ENCODE results near the gene MCOLN2. TPM values are rescaled to one million over a fixed set of nuclear protein-coding genes. Genes with fewer than 3 reads are reported as not detected.
"Not testable (repeated sequence)": the region's sequence is repeated elsewhere in the genome, so short reads cannot be mapped to it uniquely, and the experiment has no call there.

MCOLN2 gene
- polyA plus RNA-seq, 1 donor from 2014 or later = not detected

GRCh38 chr1:85015826-85016225 lies 18.9 kb upstream of the MCOLN2 start:
- Histone ChIP-seq H3K4me2 (ENCODE audit: low read length) (no peak overlapping the region), H4K20me1 (ENCODE audit: insufficient read depth) (no peaks in the 10 kb centered on the region), H3F3A (ENCODE audit: insufficient read depth, low read length, poor library complexity, severe bottlenecking) (no peaks in the 10 kb centered on the region), H2AFZ (ENCODE audit: low read depth, low read length) (no peak overlapping the region), H3K9me3 (ENCODE audit: low read length) (no peaks in the 10 kb centered on the region), H3K36me3 (ENCODE audit: insufficient read depth, low read length) (no peaks in the 10 kb centered on the region), H3K27ac (ENCODE audit: low read length) (no peak overlapping the region), H3K79me2 (replicated peaks; ENCODE audit: insufficient read depth, low read length) (no peaks in the 10 kb centered on the region), H3K9me2 (ENCODE audit: insufficient read depth, low read length) (no peaks in the 10 kb centered on the region), H3K27me3 (ENCODE audit: insufficient read depth, low read depth, low read length) (no peaks in the 10 kb centered on the region), H3K4me3 (ENCODE audit: low read length) (no peak overlapping the region), H3K9ac (ENCODE audit: low read length) (no peak overlapping the region)
- TF ChIP-seq MXI1 (conservative IDR thresholded peaks at IDR 0.05; ENCODE audit: poor library complexity, severe bottlenecking) (no peak), EZH2 (IDR thresholded peaks at IDR 0.05; ENCODE audit: borderline replicate concordance, insufficient read depth, low read length, poor library complexity, severe bottlenecking) (no peak), EP300 (conservative IDR thresholded peaks at IDR 0.05; ENCODE audit: poor library complexity, severe bottlenecking) (no peak), SMC3 (conservative IDR thresholded peaks at IDR 0.05; ENCODE audit: poor library complexity) (no peak), RAD21 (conservative IDR thresholded peaks at IDR 0.05) (no peak), POLR2AphosphoS5 (IDR thresholded peaks at IDR 0.05) (no peak), TAF1 (IDR thresholded peaks at IDR 0.05; ENCODE audit: low read depth) (no peak)
- TF ChIP-seq, protein P1, sequence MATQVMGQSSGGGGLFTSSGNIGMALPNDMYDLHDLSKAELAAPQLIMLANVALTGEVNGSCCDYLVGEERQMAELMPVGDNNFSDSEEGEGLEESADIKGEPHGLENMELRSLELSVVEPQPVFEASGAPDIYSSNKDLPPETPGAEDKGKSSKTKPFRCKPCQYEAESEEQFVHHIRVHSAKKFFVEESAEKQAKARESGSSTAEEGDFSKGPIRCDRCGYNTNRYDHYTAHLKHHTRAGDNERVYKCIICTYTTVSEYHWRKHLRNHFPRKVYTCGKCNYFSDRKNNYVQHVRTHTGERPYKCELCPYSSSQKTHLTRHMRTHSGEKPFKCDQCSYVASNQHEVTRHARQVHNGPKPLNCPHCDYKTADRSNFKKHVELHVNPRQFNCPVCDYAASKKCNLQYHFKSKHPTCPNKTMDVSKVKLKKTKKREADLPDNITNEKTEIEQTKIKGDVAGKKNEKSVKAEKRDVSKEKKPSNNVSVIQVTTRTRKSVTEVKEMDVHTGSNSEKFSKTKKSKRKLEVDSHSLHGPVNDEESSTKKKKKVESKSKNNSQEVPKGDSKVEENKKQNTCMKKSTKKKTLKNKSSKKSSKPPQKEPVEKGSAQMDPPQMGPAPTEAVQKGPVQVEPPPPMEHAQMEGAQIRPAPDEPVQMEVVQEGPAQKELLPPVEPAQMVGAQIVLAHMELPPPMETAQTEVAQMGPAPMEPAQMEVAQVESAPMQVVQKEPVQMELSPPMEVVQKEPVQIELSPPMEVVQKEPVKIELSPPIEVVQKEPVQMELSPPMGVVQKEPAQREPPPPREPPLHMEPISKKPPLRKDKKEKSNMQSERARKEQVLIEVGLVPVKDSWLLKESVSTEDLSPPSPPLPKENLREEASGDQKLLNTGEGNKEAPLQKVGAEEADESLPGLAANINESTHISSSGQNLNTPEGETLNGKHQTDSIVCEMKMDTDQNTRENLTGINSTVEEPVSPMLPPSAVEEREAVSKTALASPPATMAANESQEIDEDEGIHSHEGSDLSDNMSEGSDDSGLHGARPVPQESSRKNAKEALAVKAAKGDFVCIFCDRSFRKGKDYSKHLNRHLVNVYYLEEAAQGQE (IDR thresholded peaks at IDR 0.05; ENCODE audit: borderline replicate concordance) = no peak
- TF ChIP-seq, protein P2, sequence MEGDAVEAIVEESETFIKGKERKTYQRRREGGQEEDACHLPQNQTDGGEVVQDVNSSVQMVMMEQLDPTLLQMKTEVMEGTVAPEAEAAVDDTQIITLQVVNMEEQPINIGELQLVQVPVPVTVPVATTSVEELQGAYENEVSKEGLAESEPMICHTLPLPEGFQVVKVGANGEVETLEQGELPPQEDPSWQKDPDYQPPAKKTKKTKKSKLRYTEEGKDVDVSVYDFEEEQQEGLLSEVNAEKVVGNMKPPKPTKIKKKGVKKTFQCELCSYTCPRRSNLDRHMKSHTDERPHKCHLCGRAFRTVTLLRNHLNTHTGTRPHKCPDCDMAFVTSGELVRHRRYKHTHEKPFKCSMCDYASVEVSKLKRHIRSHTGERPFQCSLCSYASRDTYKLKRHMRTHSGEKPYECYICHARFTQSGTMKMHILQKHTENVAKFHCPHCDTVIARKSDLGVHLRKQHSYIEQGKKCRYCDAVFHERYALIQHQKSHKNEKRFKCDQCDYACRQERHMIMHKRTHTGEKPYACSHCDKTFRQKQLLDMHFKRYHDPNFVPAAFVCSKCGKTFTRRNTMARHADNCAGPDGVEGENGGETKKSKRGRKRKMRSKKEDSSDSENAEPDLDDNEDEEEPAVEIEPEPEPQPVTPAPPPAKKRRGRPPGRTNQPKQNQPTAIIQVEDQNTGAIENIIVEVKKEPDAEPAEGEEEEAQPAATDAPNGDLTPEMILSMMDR (IDR thresholded peaks at IDR 0.05; ENCODE audit: poor library complexity, severe bottlenecking) = no peak

GRCh38 chr1:85005641-85006040 lies 8.7 kb upstream of the MCOLN2 start:
- H3K79me2 ChIP-seq (replicated peaks; ENCODE audit: insufficient read depth, low read length); H3K4me3 ChIP-seq (ENCODE audit: low read length); H3K27ac ChIP-seq (ENCODE audit: low read length); H3K9me3 ChIP-seq (ENCODE audit: low read length); H4K20me1 ChIP-seq (ENCODE audit: insufficient read depth); H3F3A ChIP-seq (ENCODE audit: insufficient read depth, low read length, poor library complexity, severe bottlenecking); H2AFZ ChIP-seq (ENCODE audit: low read depth, low read length); H3K4me2 ChIP-seq (ENCODE audit: low read length); H3K36me3 ChIP-seq (ENCODE audit: insufficient read depth, low read length); H3K9me2 ChIP-seq (ENCODE audit: insufficient read depth, low read length); H3K9ac ChIP-seq (ENCODE audit: low read length): not testable (repeated sequence)
- H3K27me3 ChIP-seq (ENCODE audit: insufficient read depth, low read depth, low read length) = peaks cover 17% of the 10 kb centered on the region

DNA sequence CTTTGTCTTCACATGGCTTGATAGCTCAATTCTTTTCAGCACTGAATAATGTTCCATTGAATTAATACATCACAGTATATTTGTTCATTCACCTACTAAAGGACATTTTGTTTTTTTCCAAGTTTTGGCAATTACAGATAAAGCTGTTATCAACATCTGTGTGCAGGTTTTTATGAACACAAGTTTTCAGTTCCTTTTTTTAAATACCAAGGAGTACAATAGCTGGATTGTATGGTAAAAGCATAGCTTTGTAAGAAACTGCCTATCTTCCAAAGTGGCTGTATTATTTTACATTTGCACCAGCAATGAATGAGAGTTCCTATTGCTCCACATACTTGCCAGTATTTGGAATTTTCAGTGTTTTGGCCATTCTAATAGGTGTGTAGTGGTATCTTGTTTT lies 4.8 kb upstream of the MCOLN2 start:
- H3K27ac ChIP-seq (ENCODE audit: low read length) = no peak overlapping the region
- H3K27me3 ChIP-seq (ENCODE audit: insufficient read depth, low read depth, low read length) = peaks cover 56% of the 10 kb centered on the region
- H3F3A ChIP-seq (ENCODE audit: insufficient read depth, low read length, poor library complexity, severe bottlenecking) = no peaks in the 10 kb centered on the region
- H3K9me3 ChIP-seq (ENCODE audit: low read length) = no peaks in the 10 kb centered on the region
- H4K20me1 ChIP-seq (ENCODE audit: insufficient read depth) = no peaks in the 10 kb centered on the region
- no peaks in the 10 kb centered on the region for H3K9me2 ChIP-seq (ENCODE audit: insufficient read depth, low read length)
- no peak overlapping the region for H3K4me2 ChIP-seq (ENCODE audit: low read length)
- H3K36me3 ChIP-seq (ENCODE audit: insufficient read depth, low read length) = no peaks in the 10 kb centered on the region
- H3K79me2 ChIP-seq (replicated peaks; ENCODE audit: insufficient read depth, low read length) = no peaks in the 10 kb centered on the region
- H3K4me3 ChIP-seq (ENCODE audit: low read length) = no peak overlapping the region
- TF ChIP-seq RAD21 (conservative IDR thresholded peaks at IDR 0.05) = no peak
- TF ChIP-seq, protein P1 (IDR thresholded peaks at IDR 0.05; ENCODE audit: borderline replicate concordance) = no peak
- no peak for TF ChIP-seq TAF1 (IDR thresholded peaks at IDR 0.05; ENCODE audit: low read depth)
- TF ChIP-seq, protein P2 (IDR thresholded peaks at IDR 0.05; ENCODE audit: poor library complexity, severe bottlenecking) = no peak
- TF ChIP-seq EP300 (conservative IDR thresholded peaks at IDR 0.05; ENCODE audit: poor library complexity, severe bottlenecking) = no peak
- no peak for TF ChIP-seq EZH2 (IDR thresholded peaks at IDR 0.05; ENCODE audit: borderline replicate concordance, insufficient read depth, low read length, poor library complexity, severe bottlenecking)
- no peak for TF ChIP-seq MXI1 (conservative IDR thresholded peaks at IDR 0.05; ENCODE audit: poor library complexity, severe bottlenecking)
- TF ChIP-seq POLR2AphosphoS5 (IDR thresholded peaks at IDR 0.05) = no peak
- no peak for TF ChIP-seq SMC3 (conservative IDR thresholded peaks at IDR 0.05; ENCODE audit: poor library complexity)
- no peak overlapping the region for H3K9ac ChIP-seq (ENCODE audit: low read length)
- no peak overlapping the region for H2AFZ ChIP-seq (ENCODE audit: low read depth, low read length)
